Right atrium auricular region (tissue), 2 donors: ENCODE measurements around the gene LMBRD2. TPM values are rescaled to one million over a fixed set of nuclear protein-coding genes. Genes with fewer than 3 reads are reported as not detected.

ENCODE experiments used
- DNase-seq: peaks from one replicate; pipeline ENCODE4 v3.0.0-alpha.2; 2019; ENCODE audit warnings: low spot score
- H3K27ac ChIP-seq, 2 donors: fragments of 200-600 bp; sonication (generic); 1 replicate in 1 of 2; 2 replicates in 1 of 2; pipeline ENCODE4 v1.5.1; 2016 to 2019
- H3K27me3 ChIP-seq, 2 donors: fragments of 200-600 bp; sonication (generic); one replicate each; pipeline versions ENCODE4 v1.5.1 to v1.6.0; 2017 to 2019
- H3K36me3 ChIP-seq: fragments of 200-600 bp; sonication (generic); one replicate; pipeline ENCODE4 v1.5.1; 2016
- H3K4me1 ChIP-seq, 2 donors: fragments of 200-600 bp; sonication (generic); one replicate each; pipeline versions ENCODE4 v1.5.1 to v1.6.0; 2017 to 2019
- H3K4me3 ChIP-seq, 2 donors: fragments of 200-600 bp; sonication (generic); 1 replicate in 1 of 2; 2 replicates in 1 of 2; pipeline ENCODE4 v1.5.1; 2017 to 2019; ENCODE audit warnings: mild to moderate bottlenecking in 1 of 2, moderate library complexity in 1 of 2
- H3K9me3 ChIP-seq, 2 donors: fragments of 200-600 bp; sonication (generic); one replicate each; pipeline ENCODE4 v1.5.1; 2019
- total RNA-seq, 2 donors: library from RNA; depleted of rRNA; stranded (reverse); fragments of >200 nt; gene quantifications; one replicate each; pipeline ENCODE4 v1.1.0, GENCODE V29; 2016
- TF ChIP-seq, protein P1 (sequence below), 2 donors: fragments of 200-600 bp; sonication (generic); IDR thresholded peaks; one replicate each; pipeline ENCODE4 v1.5.1; 2019; ENCODE audit warnings: antibody characterized with exemption in 2 of 2

The LMBRD2 gene
- total RNA-seq, 2 donors from 2014 or later = 10.5 to 19.9 TPM

DNA sequence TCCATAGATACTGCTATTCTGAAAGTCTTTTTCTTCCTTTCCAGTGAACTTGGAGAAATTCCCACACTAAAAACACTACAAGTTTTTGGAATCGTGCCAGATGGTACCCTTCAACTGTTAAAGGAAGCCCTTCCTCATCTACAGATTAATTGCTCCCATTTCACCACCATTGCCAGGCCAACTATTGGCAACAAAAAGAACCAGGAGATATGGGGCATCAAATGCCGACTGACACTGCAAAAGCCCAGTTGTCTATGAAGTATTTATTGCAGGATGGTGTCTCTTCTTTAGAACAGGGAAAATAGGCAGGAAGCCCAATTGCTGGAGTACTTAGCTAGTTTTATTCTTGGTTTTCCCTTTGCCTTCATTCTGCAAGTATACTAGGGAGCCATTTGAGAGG is 30.1 kb upstream of the LMBRD2 start:
- no peaks in the 10 kb centered on the region for H3K4me1 ChIP-seq
- H3K36me3 ChIP-seq = peaks cover 7% of the 10 kb centered on the region
- no peak overlapping the region for H3K27ac ChIP-seq
- TF ChIP-seq, protein P1, sequence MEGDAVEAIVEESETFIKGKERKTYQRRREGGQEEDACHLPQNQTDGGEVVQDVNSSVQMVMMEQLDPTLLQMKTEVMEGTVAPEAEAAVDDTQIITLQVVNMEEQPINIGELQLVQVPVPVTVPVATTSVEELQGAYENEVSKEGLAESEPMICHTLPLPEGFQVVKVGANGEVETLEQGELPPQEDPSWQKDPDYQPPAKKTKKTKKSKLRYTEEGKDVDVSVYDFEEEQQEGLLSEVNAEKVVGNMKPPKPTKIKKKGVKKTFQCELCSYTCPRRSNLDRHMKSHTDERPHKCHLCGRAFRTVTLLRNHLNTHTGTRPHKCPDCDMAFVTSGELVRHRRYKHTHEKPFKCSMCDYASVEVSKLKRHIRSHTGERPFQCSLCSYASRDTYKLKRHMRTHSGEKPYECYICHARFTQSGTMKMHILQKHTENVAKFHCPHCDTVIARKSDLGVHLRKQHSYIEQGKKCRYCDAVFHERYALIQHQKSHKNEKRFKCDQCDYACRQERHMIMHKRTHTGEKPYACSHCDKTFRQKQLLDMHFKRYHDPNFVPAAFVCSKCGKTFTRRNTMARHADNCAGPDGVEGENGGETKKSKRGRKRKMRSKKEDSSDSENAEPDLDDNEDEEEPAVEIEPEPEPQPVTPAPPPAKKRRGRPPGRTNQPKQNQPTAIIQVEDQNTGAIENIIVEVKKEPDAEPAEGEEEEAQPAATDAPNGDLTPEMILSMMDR (IDR thresholded peaks at IDR 0.05) = no peak
- no peak overlapping the region for H3K4me3 ChIP-seq
- H3K27me3 ChIP-seq = no peaks in the 10 kb centered on the region
- no peak for DNase-seq
- no peaks in the 10 kb centered on the region for H3K9me3 ChIP-seq

DNA sequence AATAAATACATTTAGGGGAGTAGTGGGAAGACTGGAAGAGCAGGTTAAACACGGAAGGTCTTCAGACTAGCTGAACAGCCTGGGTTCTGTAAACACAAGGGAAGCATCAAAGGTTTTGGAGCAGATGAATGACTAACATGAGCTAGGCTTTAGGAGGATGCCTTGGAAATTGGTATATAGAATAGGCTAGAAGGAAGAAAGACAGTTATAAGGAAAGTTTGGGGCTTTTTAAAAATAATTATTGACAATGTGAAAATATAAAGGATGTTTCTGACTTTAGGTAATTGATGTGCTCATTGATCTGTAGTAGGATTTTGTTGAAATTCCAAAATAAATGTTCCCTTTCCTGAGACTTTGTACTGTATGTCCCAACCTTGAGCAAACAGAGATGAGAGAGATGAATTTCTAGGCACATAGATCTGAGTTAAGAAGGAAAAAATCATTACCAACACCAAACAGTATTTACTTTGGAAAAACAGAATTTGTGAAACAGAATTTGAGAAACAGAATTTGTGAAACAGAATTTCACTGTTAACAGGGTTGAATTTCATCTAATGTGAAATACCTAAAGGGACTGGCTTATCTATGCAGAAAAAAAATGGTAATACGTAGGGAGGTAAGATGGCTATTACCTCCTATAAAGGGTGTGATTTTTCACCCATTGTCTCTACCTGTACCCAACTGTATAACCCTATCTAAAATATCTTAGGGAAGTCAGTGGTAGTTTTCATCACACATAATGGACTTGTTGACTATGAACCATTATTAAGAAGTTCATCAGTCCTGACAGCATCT is 29.1 kb upstream of the LMBRD2 start:
- Histone ChIP-seq H3K4me1 (no peaks in the 10 kb centered on the region), H3K9me3 (no peaks in the 10 kb centered on the region), H3K4me3 (no peak overlapping the region), H3K36me3 (peaks cover 7% of the 10 kb centered on the region), H3K27me3 (no peaks in the 10 kb centered on the region), H3K27ac (no peak overlapping the region)
- no peak for DNase-seq
- TF ChIP-seq, protein P1 (IDR thresholded peaks at IDR 0.05) = no peak

DNA sequence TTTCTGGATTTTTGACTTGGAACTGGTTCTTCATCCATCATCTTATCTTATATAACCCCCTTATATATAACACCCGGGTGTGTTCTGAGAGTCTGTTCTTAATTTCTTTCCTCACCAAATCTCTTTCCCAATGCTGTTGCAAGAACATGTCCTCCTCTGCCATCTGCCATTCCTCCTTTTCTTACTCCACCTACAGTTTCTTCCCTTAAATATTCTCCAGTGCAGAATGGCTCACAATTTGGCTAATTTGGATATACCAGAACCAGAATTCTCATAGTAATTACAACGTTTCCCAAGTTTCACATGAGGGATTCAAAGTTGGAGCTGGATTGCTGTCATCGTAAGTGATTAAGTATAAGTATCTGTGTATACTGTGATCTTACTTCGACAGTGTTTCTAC is 28.3 kb upstream of the LMBRD2 start:
- Histone ChIP-seq H3K27ac (no peak overlapping the region), H3K27me3 (no peaks in the 10 kb centered on the region), H3K36me3 (peaks cover 7% of the 10 kb centered on the region), H3K4me1 (no peaks in the 10 kb centered on the region), H3K4me3 (no peak overlapping the region), H3K9me3 (no peaks in the 10 kb centered on the region)
- no peak for DNase-seq
- TF ChIP-seq, protein P1 (IDR thresholded peaks at IDR 0.05) = no peak

DNA sequence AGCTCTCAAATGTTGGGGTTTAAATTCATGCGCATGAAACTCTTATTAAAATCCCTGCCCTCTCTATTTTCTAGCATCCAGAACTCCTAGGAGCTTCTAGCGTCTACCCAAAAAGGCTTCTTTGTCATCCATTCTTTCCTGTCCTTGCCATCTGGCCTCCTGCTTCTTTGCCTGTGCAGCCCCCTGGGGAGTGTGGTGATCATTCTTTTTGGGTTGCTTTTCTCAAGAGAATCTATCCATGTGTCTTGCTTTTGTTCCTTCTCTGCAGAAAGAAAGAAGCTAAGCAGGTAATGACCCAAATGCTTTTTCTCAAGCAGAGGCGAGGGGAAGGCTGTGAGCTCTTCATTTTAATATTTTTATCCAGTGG is 26.8 kb upstream of the LMBRD2 start:
- no peaks in the 10 kb centered on the region for H3K9me3 ChIP-seq
- H3K27ac ChIP-seq = no peak overlapping the region
- H3K36me3 ChIP-seq = peaks cover 18% of the 10 kb centered on the region
- TF ChIP-seq, protein P1 (IDR thresholded peaks at IDR 0.05) = no peak
- H3K4me3 ChIP-seq = no peak overlapping the region
- no peaks in the 10 kb centered on the region for H3K4me1 ChIP-seq
- H3K27me3 ChIP-seq = no peaks in the 10 kb centered on the region
- DNase-seq = no peak

DNA sequence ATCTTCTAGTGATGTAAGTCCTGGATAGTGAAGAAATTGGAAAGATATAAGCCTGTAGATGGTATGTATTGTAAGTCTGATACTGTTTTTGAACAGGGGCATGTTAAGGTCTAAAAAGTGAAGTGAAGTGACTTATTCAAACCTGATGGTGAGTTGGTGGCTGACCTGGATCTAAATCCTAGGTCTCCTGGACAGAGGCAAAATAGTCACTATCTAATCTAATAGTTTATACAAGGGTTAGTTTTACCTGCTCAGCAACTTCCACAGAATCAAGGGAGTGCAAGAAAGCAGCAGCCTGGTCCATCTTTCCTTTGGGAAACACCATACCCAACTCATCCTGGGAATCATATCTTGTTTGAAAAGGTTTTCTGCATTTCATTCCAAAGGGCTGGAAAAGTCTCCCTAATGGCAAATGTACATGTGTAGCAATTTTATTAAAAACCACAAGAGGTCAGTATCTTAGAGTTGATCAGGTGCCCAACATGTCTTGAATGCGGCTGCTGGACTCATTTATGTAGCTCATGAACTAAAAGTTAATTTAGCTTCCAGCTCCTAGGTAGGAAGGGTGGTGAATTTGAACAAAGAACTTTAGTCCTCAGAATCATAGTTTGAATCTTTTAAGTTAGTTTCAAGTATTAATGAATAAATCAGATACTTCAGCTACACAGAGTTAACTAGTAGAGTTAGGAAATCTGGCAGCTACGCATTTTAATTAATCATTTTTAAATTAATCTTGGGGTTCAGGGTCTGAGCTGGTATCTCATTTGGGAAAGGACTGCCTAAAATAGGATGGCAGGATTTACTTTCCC is 26.2 kb upstream of the LMBRD2 start:
- DNase-seq = no peak
- Histone ChIP-seq H3K4me1 (no peaks in the 10 kb centered on the region), H3K9me3 (no peaks in the 10 kb centered on the region), H3K36me3 (peaks cover 24% of the 10 kb centered on the region), H3K27me3 (no peaks in the 10 kb centered on the region), H3K4me3 (no peak overlapping the region), H3K27ac (no peak overlapping the region)
- TF ChIP-seq, protein P1 (IDR thresholded peaks at IDR 0.05) = peak; percentile 34 to 72
